Measurements from ENCODE around the gene EOGT.

GRCh38 chr3:68973639-68974038 is 39.8 kb downstream of the EOGT start:
- TF ChIP-seq ZNF274 (IDR thresholded peaks at IDR 0.05; ENCODE audit: low read depth, low read length) (no peak), YY1 (IDR thresholded peaks at IDR 0.05; ENCODE audit: insufficient read depth, insufficient read length) (no peak), SUZ12 (IDR thresholded peaks at IDR 0.05; ENCODE audit: extremely low read depth, insufficient read depth, insufficient read length) (no peak)

Data from NT2/D1 (cell line).